Measurements from ENCODE around the gene ZNF532.
"Not testable (repeated sequence)": the region's sequence is repeated elsewhere in the genome, so short reads cannot be mapped to it uniquely, and the experiment has no call there.

Gene ZNF532

DNA sequence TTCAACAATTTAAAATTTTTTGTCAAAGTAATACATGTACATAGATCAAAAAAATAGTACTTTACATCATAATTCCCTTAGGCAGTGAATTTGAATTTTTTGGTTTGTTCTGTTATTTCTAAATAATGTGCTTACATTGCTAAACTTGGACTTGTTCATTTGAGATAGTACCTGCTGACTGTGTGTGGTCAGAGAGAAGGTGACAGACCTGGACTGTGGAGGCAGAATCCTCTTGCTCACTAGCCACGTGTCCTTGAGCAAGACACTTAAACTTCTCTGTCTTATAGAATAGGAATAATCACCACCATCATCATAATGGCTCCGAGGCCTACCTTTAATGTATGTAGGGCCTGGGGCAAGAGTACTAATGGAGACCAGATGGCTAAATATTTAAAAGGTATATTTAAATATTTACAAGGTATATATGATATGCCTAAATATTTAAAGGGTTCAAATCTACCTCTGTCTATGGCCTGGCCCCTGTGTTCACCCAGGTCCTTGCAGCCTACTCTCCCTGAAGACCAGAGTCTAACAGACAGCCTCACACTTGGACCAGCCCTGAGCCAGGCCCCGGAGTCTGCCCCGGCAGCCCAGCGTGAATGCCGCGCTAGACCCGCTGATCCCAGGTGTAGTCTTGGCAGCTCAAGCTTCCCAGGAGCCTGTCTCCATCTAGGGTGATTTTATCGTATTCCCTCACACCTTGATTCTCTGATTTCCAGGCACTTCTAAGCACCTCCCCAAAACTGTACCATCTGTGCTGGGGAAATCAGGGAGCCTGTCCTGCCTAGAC, 33.5 kb downstream of the ZNF532 start:
- in situ Hi-C loops (cut with MboI; ENCODE audit: low sequenced_read_pairs): no loop called here

DNA sequence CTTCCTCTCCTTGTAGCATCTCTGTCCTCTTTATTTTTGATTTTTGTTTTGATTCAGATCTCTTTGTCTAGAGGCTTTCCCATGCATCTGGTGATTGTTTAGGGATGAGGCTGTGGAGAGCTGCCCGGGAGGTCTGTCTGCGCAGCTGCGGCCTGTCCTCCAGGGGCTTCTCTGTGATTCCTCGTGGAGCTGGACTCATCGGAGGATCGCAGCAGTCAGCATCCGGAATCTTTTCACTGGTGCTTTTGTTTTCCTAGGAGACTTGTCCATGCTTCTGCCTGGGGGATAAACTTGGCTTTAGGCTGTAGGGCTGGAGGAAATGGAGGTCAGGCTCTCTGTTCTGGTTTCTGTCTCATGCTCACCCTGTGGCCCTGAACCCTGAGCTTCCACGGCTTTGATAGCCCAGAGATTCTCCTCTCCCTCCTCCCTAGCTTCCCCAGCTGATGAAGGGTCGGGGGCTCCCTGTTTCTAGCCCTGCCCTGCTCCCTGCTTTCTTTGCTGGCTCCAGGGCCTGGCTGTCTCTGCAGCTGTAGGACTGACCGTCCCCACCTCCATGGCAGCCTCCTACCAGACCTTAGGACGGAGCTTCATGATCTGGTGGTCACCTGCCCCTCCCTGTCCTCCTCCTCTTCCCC, 35.5 kb downstream of the ZNF532 start:
- in situ Hi-C loops (cut with MboI; ENCODE audit: low sequenced_read_pairs): no loop called here

DNA sequence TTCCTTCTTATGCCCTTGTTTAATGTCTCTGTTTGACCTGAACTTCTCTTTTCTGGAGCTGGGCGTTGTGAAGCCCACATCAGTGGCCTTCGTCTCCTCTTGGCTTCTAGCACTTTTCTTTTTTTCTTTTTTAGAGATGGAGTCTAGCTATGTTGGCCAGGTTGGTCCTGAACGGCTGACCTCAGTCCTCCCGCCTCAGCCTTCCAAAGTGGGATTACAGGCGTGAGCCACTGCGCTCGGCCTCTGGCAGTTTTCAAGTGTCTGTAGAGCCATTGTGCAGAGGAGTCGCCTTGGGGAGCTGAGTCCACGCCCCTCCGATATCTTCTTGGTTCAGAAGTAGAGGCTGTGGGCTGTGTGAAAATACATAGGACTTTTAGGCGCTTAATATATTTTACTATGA, 36.5 kb downstream of the ZNF532 start:
- in situ Hi-C loops (cut with MboI; ENCODE audit: low sequenced_read_pairs): no loop called here

DNA sequence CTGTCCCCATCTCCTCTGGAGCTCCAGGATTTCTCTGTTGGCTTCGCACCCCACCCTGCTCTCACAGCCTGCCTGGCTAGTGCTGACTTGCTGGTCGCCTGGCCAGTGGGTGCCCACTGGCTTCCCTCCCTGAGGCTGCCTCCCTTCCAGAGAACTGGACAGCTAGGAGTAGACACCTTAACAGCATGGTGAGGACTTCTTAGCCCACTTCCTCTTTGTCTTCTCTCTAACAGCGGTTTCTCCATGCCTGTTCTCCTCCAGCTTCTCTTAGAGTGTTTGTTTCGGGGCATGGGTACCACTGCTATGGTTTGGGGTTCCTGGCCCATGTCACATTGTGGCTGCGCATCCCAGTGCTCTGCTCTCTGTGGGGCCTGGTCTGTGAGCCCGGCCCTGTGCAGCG, 37.1 kb downstream of the ZNF532 start:
- in situ Hi-C loops (cut with MboI; ENCODE audit: low sequenced_read_pairs): no loop called here

DNA sequence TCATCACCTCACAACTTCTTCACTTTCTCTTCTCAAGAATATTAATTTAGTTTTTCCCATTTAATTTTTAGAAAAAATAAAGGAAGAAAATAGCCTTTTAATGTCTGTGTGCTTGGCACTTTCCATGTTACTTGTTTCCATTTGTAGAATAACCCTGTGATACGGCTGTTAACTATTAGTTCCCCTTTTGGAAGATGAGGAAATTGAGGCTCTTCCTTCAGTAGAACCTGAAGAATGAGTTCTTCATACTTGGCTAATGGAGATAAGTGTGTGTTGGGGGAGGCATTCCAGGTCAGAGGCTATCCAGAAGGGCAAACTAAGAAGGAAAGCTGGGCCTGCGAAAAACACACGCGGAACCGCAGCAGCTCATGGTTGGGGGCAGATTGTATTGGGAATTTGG, 38.3 kb downstream of the ZNF532 start:
- in situ Hi-C loops (cut with MboI; ENCODE audit: low sequenced_read_pairs): no loop called here

DNA sequence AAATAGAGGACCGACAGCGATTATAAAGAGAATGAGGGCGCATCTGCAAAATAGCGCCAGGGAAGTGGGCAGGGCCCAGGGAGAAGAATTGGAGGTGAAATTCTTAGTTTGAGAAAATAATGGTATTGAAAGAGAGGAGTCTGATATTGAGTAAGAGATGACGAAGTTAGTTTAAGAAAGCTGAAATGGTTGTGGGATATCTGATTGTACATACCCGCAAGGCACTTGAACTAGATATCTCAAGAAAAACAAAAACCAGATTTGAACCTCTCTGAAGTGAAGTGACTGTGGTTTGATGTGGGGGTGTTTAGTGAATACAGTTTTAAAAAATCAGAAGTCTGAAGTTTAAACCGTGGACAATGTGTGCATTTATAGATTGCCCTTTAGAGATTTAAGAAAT, 38.9 kb downstream of the ZNF532 start:
- in situ Hi-C loops (cut with MboI; ENCODE audit: low sequenced_read_pairs): no loop called here

DNA sequence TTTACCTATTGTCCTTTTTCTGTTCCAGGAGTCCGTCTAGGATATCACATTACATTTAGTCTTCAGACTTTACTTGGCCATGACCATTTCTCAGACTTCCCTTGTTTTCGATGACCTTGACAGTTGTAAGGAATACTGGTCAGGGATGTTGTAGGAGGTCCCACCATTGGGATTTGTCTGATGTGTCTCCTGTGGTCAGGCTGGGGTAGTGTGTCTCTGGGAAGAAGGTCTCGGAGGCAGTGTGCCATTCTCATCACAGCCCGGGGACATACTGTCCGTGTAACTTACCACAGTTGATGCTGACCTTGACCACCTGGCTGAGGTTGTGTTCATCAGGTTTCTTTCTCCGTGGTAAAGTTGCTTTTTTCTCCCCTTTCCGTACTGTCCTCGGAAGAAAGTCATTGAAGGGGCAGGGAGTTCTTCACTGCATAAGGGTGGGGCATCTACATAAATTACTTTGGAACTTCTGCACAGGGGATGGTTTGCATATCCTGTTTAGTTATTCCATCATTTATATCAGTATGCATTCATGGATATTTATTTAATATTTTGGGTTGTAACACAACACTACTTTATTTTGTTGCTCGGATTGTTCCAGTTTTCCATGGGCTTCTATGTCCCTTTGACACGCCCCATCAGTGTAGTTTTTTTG, 41.2 kb downstream of the ZNF532 start:
- in situ Hi-C loops (cut with MboI; ENCODE audit: low sequenced_read_pairs): no loop called here

DNA sequence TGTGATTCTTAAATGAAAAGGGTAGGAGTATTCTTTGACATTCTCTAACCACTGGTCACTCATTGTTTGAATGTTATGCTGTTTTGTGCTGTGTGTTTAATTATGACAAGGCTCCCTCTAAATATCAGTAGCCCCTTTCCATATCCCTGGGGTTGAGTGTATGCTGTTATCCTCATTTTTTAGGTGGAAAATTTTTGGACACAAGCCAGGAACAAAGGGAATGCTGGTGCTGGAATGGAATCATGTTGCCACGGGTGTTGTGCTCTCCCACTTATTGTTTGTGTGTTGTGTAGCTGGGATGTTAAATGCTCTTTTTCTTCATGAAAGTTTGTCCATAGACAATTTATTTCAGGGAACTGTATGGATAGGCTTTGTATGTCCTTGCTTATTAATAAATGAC, 43.3 kb downstream of the ZNF532 start:
- in situ Hi-C loops (cut with MboI; ENCODE audit: low sequenced_read_pairs): no loop called here

DNA sequence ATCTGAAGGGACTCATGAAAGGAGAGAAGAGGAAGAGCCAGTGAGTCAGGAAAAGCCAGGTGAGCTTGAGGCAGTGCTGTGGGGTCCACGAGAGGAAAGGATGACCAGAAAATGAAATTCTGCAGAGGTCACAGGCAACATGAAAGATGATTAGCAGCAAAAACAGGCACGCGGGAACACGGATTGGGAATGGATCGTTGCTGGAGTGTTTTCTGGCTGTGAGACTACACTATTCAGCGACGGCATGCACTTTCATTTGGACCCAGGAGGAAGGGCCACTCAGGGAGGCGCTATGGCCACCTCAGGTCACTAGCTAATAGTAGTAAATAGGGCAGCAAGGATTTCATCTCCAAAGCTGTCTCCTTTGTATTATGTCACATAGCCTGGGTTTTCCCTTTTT, 44.8 kb downstream of the ZNF532 start:
- in situ Hi-C loops (cut with MboI; ENCODE audit: low sequenced_read_pairs): no loop called here

DNA sequence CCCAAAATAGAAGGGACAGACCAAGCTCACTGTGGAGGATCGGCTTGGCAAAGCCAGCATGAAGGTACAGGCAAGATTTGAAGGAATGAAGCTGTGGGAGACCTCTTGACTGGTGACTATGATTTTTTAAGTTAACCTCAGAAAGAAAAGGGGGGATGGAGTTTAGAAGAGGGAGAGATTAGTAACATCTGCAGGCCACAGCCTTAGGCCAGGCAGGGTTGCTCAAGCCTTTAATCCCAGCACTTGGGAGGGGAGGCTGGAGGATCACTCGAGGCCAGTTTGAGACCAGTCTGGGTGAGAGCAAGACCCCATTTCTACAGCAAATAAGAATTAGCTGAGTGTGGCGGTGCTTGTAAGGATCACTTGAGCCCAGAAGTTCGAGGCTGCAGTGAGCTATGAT, 46.6 kb downstream of the ZNF532 start:
- in situ Hi-C loops (cut with MboI; ENCODE audit: low sequenced_read_pairs): no loop called here

DNA sequence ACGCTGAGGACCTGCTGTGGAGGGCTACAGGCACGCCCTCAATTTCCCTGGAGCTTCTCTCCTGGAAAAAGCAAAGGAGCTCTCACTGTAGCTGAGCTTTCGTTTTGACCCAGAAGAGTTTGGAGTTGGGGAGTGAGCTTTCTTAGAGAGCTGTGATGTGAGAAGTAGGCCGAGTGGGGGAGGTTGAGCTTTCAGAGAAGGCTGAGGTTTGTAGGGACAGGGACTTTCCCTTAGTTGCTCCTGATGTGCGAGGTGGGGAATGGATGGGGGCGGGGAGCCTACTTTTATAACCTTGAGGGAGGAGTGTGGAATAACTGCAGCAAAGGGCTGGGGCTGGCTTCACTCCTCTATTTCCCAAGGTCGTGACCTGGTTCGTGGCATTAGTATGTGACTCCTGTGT, 47.1 kb downstream of the ZNF532 start:
- in situ Hi-C loops (cut with MboI; ENCODE audit: low sequenced_read_pairs): no loop called here

DNA sequence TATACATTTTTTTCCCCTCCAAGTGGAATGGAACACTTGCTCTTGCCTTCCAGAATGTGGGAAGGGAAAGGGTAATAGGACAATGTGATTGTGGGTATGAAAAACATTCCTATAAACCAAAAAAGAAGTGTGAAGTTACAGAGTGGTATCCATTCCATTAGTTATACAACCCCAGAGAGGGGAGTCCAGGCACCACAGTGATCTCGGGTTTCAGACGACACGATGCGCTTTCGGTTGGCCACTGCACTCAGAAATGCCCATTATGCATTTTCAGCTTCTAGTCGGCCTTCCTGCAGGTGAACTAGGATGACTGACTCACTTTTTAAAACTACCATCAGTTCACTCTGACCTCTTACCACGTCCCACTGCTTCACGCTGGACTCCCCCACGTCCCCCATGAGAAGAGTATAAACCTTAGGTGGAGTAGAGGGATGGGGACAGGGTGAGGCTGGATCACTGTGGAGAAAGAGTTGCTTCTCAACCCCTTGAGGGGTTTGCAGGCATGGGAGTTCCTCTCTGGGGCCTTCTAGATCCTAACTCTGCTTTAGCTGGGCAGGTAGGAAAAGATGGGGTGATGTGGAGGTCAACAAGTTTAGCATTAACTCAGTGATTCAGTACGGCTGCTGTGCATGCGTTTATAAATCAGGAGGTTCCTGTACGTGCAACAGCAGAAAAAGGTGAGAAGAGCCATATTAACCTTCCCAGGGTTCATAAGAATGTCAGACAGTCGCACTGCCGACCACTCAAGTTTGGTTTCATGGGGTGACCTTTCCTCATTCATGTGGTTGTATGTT, 50.5 kb downstream of the ZNF532 start:
- in situ Hi-C loops (cut with MboI; ENCODE audit: low sequenced_read_pairs): no loop called here

DNA sequence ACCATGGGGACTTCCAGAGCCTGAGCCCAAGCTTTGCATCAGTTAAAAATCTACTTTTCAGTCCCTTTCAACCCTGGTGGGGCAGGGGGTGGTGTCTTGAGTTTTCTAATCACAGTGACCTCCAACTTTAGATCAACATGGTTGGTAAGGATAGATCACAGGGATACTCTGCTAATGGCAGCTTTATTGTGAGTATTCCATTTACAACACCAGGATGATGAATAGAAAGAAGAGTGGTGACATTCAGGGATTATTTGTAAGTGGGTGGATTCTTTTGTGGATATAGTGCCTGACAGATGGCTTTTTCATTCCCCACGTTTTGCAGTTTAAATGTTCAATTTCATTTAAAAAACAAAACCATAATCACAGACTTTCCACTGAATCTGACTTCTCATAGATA, 51.3 kb downstream of the ZNF532 start:
- in situ Hi-C loops (cut with MboI; ENCODE audit: low sequenced_read_pairs): no loop called here

DNA sequence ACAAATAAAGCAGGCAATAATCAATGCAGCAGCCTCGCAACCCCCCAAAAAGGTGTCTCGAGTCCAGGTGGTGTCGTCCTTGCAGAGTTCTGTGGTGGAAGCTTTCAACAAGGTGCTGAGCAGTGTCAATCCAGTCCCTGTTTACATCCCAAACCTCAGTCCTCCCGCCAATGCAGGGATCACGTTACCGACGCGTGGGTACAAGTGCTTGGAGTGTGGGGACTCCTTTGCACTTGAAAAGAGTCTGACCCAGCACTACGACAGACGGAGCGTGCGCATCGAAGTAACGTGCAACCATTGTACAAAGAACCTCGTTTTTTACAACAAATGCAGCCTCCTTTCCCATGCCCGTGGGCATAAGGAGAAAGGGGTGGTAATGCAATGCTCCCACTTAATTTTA, 55.3 kb downstream of the ZNF532 start:
- in situ Hi-C loops (cut with MboI; ENCODE audit: low sequenced_read_pairs): not testable (repeated sequence)

DNA sequence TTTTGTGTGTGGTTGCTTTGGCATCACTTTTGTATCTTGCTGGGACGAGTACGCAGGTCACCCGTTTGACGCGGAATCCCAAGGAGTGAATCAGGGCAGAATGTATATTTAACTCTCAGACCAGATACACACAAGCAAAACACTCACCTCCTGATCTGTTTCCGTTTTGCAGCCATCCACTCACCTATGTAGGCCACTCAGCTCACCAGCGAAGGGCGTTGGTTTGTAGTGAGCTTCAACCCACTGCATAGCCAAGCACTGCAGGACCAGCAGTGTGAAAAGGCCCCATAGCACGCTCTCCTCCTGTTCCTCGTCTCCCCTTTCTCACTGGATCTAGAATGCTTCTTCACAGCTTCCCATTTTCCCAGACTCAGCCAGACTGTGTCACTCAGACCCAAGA, 58.3 kb downstream of the ZNF532 start:
- in situ Hi-C loops (cut with MboI; ENCODE audit: low sequenced_read_pairs): no loop called here

DNA sequence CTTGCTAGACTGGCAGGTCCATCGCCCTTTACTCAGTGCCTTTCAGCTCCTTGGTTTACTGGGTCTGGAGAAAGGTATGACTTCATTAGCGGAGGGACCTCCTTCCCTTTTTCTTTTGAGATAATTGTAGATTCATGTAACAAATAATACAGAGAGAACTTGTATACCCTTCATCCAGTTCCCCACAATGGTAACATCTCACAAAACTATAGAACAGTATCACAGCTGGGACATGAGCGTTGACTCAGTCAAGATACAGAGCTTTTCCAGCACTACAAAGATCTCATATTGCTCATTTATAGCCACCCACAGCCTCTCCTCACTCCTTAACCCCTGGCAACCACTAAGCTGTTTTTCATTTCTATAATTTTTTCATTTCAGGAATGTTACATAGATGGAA, 59.8 kb downstream of the ZNF532 start:
- in situ Hi-C loops (cut with MboI; ENCODE audit: low sequenced_read_pairs): no loop called here

DNA sequence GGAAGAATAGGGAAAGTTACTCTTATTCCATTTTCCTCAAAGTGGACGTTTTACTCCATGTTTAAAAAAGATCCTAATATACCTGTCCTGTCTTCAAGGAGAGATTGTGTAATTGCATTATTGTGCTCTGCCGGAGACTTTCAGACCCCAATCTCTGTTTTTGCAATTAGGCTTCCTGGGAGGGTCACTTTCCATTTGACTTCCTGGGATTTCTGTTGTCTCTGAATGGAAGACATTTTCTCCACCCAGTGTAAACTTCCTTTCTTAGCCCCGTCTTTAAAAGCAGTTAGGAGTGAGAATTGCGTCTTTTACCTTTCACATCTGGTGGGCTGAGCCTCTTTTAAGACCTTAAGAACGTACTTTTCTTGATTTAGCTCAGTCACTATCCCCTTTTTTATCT, 63.0 kb downstream of the ZNF532 start:
- in situ Hi-C loops (cut with MboI; ENCODE audit: low sequenced_read_pairs): no loop called here

DNA sequence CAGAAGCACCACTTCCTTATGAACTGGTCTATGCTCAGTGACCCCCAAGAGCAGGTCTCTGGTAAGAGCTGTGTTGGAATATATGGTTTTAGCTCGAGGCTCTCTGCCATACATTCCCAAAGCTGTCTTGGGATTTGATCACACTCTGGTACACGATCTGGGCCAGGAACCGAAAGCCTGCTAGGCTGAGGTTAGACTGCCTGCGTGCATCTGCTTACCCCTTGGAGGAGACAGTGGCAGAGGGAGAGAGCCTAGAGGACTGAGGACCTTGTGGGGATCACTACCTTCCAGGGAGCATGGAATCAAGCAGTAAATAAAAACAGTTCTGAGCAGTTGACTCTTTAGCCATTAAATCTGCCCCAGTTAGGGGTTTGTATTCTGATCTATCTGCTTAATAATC, 63.7 kb downstream of the ZNF532 start:
- in situ Hi-C loops (cut with MboI; ENCODE audit: low sequenced_read_pairs): no loop called here

DNA sequence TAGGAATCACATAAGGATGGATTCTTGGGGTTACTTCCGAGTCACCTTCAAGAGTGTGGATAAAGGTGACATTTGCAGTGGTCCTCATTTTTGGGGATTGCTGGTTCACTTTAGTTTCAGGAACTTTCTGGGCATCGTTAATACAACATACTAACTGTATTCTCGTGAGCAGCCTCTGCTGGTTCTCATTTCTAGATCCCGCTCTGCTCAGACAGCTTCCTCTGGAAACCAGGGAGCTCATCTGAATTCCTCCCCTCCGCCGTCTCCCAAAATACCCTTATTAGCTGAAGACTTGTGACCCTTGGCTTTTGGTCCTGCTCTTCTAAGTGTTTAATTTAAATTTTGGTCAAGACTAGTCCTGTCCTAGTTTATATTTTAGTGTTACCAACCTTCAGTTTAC, 64.5 kb downstream of the ZNF532 start:
- in situ Hi-C loops (cut with MboI; ENCODE audit: low sequenced_read_pairs): no loop called here

DNA sequence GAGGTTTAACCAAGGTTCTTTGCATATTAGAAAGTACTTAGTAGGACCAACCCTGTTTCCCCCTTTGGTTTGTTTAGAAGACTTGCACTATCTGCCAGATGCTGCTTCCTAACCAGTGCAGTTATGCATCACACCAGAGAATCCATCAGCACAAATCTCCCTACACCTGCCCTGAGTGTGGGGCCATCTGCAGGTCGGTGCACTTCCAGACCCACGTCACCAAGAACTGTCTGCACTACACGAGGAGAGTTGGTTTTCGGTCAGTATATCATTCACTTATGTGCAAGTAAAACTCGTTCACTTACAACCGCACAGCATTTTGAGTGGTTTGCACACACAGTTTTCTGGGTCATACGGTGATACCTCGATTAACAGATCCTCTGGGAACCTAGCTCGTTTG, 69.7 kb downstream of the ZNF532 start:
- in situ Hi-C loops (cut with MboI; ENCODE audit: low sequenced_read_pairs): no loop called here

DNA sequence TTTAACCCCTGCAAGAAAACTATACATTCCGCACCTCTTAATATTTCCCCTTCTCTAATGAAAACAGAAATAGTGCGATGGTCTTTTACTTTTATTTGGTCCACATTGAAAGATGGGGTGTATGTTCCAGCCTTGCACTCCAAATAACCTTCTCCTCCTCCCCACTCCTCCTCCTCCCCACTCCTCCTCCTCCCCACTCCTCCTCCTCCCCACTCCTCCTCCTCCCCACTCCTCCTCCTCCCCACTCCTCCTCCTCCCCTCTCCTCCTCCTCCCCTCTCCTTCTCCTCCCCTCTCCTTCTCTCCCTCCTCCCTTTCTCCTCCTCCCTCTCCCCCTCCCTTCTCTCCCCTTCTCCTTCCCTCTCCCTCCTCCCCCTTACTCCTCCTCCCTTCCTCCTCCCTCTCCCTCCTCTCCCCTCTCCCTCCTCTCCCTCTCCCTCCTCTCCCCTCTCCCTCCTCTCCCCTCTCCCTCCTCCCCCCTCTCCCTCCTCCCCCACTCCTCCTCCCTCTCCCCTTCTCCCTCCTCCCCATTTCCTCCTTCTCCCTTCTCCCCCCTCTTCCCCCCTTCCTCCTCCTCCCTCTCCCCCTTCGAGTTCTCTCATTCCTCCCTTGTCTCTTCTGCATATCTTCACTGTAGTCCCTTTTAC, 70.4 kb downstream of the ZNF532 start:
- in situ Hi-C loops (cut with MboI; ENCODE audit: low sequenced_read_pairs): no loop called here
